ENCODE measurements around the gene ZNF766. TPM values are rescaled to one million over a fixed set of nuclear protein-coding genes. Genes with fewer than 3 reads are reported as not detected.

The ZNF766 gene
- total and polyA plus RNA-seq, 9 of the 15 experiments (the other 6 are each of a cell fraction or from before 2014, with no cell fraction given) = 6.7 to 23.0 (median 11.2) TPM

- no peak for TF ChIP-seq ZNF431 (CRISPR knock-in tag; IDR thresholded peaks at IDR 0.05)
- no peak for TF ChIP-seq RBM39 (optimal IDR thresholded peaks at IDR 0.05; ENCODE audit: low read depth, low read length)
- TF ChIP-seq MECOM (CRISPR knock-in tag; IDR thresholded peaks at IDR 0.05) = no peak
- no peak for TF ChIP-seq CAMTA2 (CRISPR knock-in tag; conservative IDR thresholded peaks at IDR 0.05)
- no peak for TF ChIP-seq ZNF586 (CRISPR knock-in tag; conservative IDR thresholded peaks at IDR 0.05)
- TF ChIP-seq ESRRA (IDR thresholded peaks at IDR 0.05; ENCODE audit: borderline replicate concordance, low read depth) = 0 out of 2 replicates have a peak, but pooled peaks have one; percentile 1
- no peak for TF ChIP-seq ZNF12 (CRISPR knock-in tag; IDR thresholded peaks at IDR 0.05)
- no peak for TF ChIP-seq JUNB (CRISPR knock-in tag; conservative IDR thresholded peaks at IDR 0.05)
- no peak for TF ChIP-seq ZBTB8A (IDR thresholded peaks at IDR 0.05; ENCODE audit: partially characterized antibody)
- TF ChIP-seq HINFP (tag; conservative IDR thresholded peaks at IDR 0.05; ENCODE audit: low read depth) = peak; percentile 33; the same call in 1 of the 2 replicates
- TF ChIP-seq ZNF282 (CRISPR knock-in tag; IDR thresholded peaks at IDR 0.05) = no peak
- TF ChIP-seq MBD2 (IDR thresholded peaks at IDR 0.05; ENCODE audit: borderline replicate concordance, low read depth) = no peak
- TF ChIP-seq ZFP1 (CRISPR knock-in tag; IDR thresholded peaks at IDR 0.05) = no peak
- no peak for TF ChIP-seq PCBP2 (IDR thresholded peaks at IDR 0.05; ENCODE audit: low read depth, low read length, poor library complexity, severe bottlenecking)
- no peak for TF ChIP-seq PTTG1 (tag; IDR thresholded peaks at IDR 0.05; ENCODE audit: low read depth)
- TF ChIP-seq SIN3B (IDR thresholded peaks at IDR 0.05; ENCODE audit: low read depth) = no peak
- TF ChIP-seq ZNF512 (tag; IDR thresholded peaks at IDR 0.05) = peak; percentile 55; the same call in 1 of the 2 replicates
- TF ChIP-seq ZNF140 (CRISPR knock-in tag; IDR thresholded peaks at IDR 0.05) = no peak
- no peak for TF ChIP-seq RBM17 (IDR thresholded peaks at IDR 0.05; ENCODE audit: borderline replicate concordance, low read depth, low read length)
- TF ChIP-seq HNRNPL (IDR thresholded peaks at IDR 0.05; ENCODE audit: low read depth, low read length) = no peak
- TF ChIP-seq HEY1 (CRISPR knock-in tag; IDR thresholded peaks at IDR 0.05; ENCODE audit: borderline replicate concordance) = no peak
- TF ChIP-seq E2F6 (IDR thresholded peaks at IDR 0.05; ENCODE audit: borderline replicate concordance in 1 of 2, extremely low read depth in 1 of 2, insufficient read depth in 1 of 2, insufficient read length in 1 of 2, low read depth in 1 of 2, low read length in 1 of 2, poor library complexity in 1 of 2, severe bottlenecking in 1 of 2) = no peak
- TF ChIP-seq ZNF408 (CRISPR knock-in tag; IDR thresholded peaks at IDR 0.05; ENCODE audit: low read depth) = no peak
- no peak for TF ChIP-seq ZNF212 (CRISPR knock-in tag; IDR thresholded peaks at IDR 0.05)
- no peak for TF ChIP-seq ZNF766 (CRISPR knock-in tag; conservative IDR thresholded peaks at IDR 0.05)
- TF ChIP-seq DACH1 (IDR thresholded peaks at IDR 0.05; ENCODE audit: partially characterized antibody) = no peak
Observed at GRCh38 chr19:52297601-52298364, 28.4 kb downstream of the ZNF766 start (continued).
